Stimulated activated CD4-positive, alpha-beta T cell treated with anti-CD3 and anti-CD28 coated beads, TNF-alpha, amount 100 ng/mL, for 48 hours (primary cell): ENCODE measurements around the gene SH3RF3.
"Not testable (repeated sequence)": the region's sequence is repeated elsewhere in the genome, so short reads cannot be mapped to it uniquely, and the experiment has no call there.

Experiments used
- DNase-seq, 3 donors: peaks; one replicate each; pipeline ENCODE4 v3.0.0-alpha.2; 2020; ENCODE audit warnings: low read depth in 3 of 3

The SH3RF3 gene

GRCh38 chr2:109157563-109158105, 28.6 kb downstream of the SH3RF3 start:
- no peak for DNase-seq

GRCh38 chr2:109158237-109158636, 29.2 kb downstream of the SH3RF3 start:
- DNase-seq = no peak

- no peak for DNase-seq
Observed at GRCh38 chr2:109159096-109159495, 30.1 kb downstream of the SH3RF3 start.

DNA sequence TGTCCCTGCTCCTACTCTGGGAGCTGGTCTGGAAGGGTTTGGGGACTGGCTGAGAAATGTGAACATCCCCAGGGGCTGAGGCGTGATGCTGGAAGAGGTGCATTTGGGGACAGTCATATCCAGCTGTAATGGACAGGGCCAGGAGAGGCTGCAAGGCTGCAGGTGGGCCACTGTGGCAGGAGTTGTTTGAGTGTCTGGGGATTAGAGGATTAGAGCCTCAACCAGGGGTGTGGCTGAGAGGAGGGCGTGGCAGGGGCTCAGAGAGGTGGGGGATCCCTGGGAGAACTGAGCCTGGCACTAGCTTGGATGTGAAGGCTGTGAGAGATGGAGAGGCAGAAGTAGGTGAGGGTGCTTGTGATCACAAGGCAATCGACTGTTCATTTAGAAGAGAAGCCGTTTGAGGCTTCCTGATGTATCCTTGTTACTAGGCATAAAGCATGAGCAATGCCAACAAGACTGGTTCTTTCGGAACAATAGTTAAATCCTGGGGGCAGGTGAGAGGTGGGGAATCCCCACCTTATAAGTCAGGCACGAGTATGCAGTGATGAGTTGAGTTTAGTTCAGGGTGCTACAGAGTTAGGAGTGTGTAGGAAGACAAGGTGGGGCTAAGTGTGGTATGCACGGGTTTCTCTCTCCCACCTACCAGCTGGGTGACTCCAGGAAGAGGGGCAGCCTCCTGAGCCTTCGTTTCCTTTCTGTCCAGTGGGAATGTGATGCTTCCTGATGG, 31.9 kb downstream of the SH3RF3 start:
- DNase-seq = no peak

DNA sequence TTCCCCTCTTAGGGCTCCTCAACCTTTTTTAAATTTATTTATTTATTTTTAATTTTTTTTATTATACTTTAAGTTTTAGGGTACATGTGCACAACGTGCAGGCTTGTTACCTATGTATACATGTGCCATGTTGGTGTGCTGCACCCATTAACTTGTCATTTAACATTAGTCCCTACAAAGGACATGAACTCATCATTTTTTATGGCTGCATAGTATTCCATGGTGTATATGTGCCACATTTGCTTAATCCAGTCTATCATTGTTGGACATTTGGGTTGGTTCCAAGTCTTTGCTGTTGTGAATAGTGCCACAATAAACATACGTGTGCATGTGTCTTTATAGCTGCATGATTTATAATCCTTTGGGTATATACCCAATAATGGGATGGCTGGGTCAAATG, 33.4 kb downstream of the SH3RF3 start:
- DNase-seq = not testable (repeated sequence)

DNA sequence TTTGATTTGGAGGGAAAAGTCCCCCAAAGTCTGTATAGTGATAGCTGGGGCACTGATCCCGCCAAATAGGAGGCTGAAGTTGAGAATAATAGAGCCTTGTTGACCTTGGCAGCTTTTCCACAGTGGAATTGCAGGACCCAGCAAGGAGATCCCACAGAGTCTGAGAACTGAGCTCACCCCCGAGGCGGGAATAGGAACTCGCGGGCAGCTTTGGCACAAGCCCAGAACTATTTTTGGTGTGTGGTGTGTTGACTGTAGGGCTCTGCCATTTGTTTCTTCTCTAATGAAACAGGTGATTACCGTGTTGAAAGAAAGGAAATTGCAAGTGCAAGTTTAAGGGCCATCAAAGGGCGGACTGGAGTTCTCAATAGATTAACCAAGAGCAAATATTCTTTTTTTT, 34.0 kb downstream of the SH3RF3 start:
- no peak for DNase-seq

GRCh38 chr2:109164311-109164710, 35.3 kb downstream of the SH3RF3 start:
- no peak for DNase-seq

DNA sequence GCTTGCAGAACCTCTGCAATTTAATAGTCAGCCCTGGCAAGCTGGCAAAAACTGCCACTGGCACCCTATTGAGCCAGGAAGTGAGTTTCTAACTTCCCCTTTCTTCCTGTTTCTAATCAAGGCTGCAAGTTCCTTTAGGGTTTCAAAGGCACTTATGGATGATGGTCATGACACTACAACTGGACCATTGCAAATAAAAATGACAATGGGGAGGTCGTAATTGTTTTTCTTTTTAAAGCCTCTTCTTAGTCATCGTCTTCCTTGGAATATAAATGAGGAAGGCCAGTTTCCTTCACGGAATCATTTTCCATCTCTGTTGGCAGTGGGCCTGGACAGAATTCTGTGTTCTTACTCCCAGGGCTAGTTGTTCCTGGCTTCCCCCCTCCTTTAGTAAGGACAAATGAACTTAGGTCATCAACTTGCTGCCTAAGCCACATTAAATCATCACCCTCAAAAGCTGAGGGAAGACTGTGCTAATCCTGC, 35.8 kb downstream of the SH3RF3 start:
- no peak for DNase-seq

DNA sequence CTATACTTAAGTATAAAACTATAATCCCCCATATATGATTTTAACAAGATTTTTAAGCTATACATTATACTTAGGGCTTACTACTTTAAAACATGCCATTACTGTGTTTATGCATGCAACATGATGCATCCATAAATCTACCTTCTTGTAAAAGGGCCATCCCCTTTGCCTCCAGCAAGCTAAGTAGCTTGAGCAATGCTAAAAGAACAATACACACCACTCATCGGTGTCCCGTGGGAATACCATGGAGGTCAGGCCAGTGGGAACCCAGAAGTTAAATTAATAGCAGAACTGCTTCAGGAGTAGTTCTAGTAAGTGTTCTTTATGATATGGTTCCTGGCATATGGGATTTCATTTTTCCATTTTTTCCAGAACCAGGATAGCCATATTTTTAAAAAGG, 37.8 kb downstream of the SH3RF3 start:
- no peak for DNase-seq

DNA sequence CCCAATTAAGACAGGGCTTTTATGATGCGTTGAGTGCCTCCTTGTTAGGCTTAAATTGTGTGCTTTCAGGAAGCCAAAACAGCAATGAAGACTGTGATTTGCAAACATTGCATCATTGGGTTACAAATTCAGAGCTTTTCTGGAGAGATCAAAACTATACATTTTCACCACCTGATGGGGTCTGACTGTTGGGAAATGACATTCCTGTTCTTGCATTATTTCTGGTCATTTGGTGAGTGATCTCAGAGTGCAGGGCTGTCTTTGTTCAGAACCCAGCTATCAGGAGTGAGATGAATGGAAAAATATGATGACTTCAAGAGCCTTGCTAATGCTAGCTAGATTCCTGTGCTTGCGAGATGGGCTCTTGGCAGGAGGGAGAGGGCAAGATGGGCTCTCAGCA, 39.1 kb downstream of the SH3RF3 start:
- no peak for DNase-seq

GRCh38 chr2:109168716-109169115, 39.7 kb downstream of the SH3RF3 start:
- DNase-seq = no peak

DNA sequence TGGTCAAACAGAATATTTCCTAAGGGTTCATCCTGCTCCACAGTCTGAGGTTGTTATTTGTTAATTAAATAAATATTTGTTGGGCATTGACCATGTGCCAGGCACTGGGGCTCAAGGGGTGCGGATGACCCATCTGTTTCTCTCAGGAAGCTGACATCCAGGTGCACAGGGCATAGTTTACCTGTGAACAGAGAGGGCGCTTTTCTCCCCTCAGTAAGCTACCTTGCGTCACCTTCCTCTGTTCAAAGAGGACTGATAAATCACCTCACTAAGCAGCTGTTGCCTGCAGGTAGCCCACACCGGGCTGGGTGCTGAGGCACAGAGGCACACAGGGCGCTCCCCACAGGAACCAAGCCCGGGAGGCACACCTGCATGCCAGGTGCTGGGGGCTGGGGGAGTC, 41.6 kb downstream of the SH3RF3 start:
- no peak for DNase-seq

DNA sequence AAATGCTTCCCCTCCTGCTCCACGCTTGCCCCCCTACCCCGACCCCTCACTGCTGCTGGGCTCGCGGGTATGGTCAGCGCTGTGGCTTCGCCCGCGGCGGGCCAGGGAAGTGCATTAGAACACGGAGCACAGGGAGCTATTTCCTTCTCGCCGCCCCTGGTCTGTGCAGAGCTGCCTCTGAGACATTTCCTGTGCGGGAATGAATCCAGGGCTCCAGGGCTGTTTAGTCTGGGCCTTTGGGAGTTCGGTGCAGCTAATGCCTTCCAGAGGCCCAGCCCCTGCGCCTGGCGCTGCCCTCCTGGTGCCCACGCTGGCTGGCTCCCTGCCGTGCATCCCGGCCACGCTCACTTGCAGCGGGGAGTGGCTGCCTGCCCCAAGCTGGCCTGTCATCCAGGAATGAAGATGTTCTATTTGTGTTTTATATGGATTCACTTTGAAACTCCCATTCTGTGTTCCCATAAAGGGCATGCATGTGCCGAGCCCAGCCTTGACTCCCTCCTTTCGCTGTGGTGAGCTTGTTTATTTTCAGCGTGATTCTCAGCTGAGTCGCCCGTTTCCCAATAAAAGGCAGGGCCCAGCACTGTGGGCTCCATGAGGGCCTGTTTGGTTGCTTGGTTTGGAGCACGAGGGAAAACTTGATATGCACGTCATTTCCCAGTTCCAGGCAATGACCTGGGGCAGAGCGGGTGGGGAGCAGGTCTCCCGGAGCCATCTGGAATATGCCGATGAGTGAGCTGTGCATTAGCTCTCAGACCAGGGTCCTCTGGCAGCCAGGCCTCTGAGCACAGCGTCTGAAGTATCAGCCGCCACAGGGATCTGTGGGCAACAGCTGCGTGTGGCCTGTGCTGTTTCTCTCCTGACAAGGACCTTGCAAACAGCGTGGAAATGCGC, 42.7 kb downstream of the SH3RF3 start:
- no peak for DNase-seq

- DNase-seq = no peak
Observed at GRCh38 chr2:109172556-109173105, 43.6 kb downstream of the SH3RF3 start.

- DNase-seq = no peak
Observed at GRCh38 chr2:109173311-109174171, 44.5 kb downstream of the SH3RF3 start.

- DNase-seq = no peak
Observed at GRCh38 chr2:109174214-109174613, 45.2 kb downstream of the SH3RF3 start.

DNA sequence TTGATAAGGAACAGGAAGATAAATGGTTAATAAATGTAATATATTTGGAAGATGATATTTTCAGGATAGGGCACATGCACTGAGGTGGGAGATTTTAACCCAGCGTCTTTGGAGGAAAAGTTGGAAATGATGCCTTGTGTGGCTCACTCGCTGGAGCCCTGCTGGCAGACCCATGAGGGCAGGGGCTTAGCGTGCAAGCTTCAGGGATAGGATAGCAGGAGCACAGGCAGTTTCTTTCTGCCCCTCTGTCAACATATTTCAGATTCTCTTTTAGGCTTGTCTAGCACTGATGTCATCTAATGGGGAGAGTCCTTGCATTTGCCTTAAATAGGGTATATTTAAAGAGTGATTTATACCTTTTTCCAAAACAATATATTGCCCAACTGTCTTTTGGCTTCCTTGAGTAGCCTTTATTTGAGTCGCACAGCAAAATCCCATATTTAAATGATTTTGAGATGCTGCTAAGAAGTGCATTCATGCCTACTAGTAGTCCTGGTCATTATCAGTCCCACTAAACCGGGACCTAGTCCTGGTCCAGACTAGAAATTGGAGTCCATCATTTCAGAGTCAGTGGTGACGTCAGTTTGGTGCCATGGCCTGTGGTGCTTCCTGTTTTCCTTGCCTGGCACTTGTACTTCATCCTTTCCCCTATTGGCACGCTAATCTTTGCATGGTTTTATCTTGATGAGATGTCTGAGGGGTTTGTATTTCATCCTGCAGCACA, 45.8 kb downstream of the SH3RF3 start:
- no peak for DNase-seq

DNA sequence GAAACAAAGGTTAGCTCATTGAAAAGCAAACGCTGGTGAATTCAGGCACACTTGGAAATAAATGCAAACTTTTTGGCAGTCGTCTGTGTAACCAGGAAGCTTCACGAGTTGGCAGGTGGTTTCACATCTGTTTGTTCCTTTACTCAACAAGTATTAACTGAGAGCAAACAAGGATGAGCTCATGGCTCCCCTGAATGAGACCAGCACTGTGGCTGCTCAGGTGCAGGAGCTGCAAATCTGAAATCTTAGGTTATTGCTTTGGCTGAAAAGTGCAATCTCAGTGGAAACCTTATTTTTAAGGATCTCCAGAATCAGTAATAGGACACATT, 46.3 kb downstream of the SH3RF3 start:
- DNase-seq = no peak

DNA sequence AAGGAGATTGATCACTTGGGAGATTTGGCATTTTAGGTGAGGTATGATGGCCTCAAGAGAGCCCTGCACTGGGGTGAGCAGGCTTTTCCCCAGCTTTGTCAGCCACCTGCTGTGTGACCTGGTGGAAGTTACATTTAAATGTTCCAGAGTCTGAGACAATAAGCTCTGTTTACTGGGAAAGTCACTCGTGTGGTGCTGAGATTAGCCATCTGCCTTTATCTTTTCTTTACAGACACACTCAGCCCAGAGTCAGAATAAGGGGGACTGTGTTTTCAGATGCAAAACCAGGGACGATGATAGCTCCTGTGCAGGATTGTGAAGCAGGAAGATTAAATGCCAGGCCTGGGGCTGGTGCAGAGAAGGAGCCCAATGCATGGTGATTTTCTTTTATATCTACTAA, 47.9 kb downstream of the SH3RF3 start:
- DNase-seq = no peak

- DNase-seq = no peak
Observed at GRCh38 chr2:109177635-109178034, 48.6 kb downstream of the SH3RF3 start.

GRCh38 chr2:109178968-109179367, 50.0 kb downstream of the SH3RF3 start:
- DNase-seq = no peak
